Measurements from ENCODE around the gene SEC61A2. TPM values are rescaled to one million over a fixed set of nuclear protein-coding genes. Genes with fewer than 3 reads are reported as not detected.

SEC61A2 gene
- polyA plus RNA-seq (2013, experiment 1 of 2), result 8.9 TPM
- polyA plus RNA-seq (2013, experiment 2 of 2), result 9.5 TPM

DNA sequence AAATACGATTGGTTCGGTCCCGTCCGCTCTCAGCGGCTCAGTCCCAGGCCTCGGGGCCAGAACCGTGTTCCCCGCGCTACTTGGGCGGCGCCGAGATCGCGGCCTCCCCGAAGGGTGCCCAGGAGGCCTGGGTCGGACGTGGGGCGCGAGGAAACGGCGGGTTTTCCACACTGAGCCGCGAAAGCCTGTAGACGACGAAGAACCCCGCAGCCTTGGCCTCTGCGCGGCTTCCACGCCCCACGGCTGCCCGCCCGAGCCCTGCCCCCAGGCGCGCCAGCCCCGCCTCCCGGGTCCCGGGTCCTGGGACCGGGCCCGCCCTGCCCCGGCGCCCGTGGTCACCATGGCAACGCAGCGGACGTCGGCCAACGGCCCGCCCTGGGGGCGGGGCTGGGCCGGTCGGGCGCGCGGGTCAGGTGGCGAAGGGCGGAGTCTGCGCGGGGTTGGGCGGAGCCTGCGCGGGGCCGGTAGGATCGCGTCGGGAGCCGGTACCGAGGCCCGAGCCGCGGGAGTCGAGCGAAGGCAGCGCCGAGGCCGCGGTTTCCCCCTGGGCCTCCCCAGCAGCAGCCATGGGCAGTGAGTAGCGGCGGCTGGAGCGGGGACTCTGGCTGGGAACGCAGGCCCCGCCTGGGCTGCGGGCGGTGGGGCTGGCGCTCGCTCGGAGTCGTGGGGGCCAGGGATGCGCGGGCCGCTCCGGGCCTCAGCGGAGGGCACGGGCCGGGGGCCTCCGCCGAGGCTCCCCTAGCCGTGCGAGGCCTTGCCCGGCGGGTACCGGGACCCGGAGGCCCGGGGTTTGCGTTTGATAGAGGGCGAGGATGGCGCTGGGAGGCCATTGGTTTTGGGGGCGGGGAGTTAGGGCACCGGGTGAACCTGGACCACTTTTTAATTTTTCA is at the start of gene SEC61A2:
Gene SEC61A2, plus strand, starts transcription at position 456 of the 890 bp plus-strand sequence. Its CDS starts 111 bp downstream, at position 567.
- Histone ChIP-seq H3K18ac (ENCODE audit: low read length) (peak within 1 kb of the TSS; percentile 64), H3K79me1 (ENCODE audit: low read length) (no peaks in the 10 kb centered on the region), H4K8ac (ENCODE audit: low read depth, low read length) (no peak within 1 kb of the TSS), H2BK15ac (replicated peaks; ENCODE audit: low read depth) (no peak within 1 kb of the TSS), H3K56ac (ENCODE audit: low read length) (peak within 1 kb of the TSS; percentile 99), H2BK120ac (ENCODE audit: low read depth, low read length) (no peak within 1 kb of the TSS), H3K23ac (ENCODE audit: low read length) (peak within 1 kb of the TSS; percentile 45), H3K79me2 (ENCODE audit: control insufficient read depth, insufficient read depth, low read length) (no peaks in the 10 kb centered on the region), H3K4ac (ENCODE audit: low read depth, low read length) (no peak within 1 kb of the TSS), H3K4me1 (ENCODE audit: control insufficient read depth, low read depth, low read length) (no peaks in the 10 kb centered on the region), H4K5ac (ENCODE audit: low read length) (no peak within 1 kb of the TSS), H3K27me3 (ENCODE audit: insufficient read depth, low read length, poor library complexity) (no peaks in the 10 kb centered on the region), H2BK5ac (ENCODE audit: low read length) (peak within 1 kb of the TSS; percentile 70), H3K4me2 (ENCODE audit: low read length) (peak within 1 kb of the TSS; percentile 79), H3K36me3 (ENCODE audit: control insufficient read depth, insufficient read depth, low read length) (no peaks in the 10 kb centered on the region), H3K9ac (ENCODE audit: low read length) (peak within 1 kb of the TSS; percentile 93), H3K27ac (ENCODE audit: low read depth, low read length) (peak within 1 kb of the TSS; percentile 85), H2AK5ac (ENCODE audit: low read length) (no peak within 1 kb of the TSS), H3K4me3 (ENCODE audit: low read length) (peak within 1 kb of the TSS; percentile 65)
- DNase-seq, result peak; percentile 95
- WGBS (ENCODE audit: extremely low coverage, insufficient coverage, low lambda C conversion rate), result no CpG with 5 or more reads among the region's 108 CpGs

DNA sequence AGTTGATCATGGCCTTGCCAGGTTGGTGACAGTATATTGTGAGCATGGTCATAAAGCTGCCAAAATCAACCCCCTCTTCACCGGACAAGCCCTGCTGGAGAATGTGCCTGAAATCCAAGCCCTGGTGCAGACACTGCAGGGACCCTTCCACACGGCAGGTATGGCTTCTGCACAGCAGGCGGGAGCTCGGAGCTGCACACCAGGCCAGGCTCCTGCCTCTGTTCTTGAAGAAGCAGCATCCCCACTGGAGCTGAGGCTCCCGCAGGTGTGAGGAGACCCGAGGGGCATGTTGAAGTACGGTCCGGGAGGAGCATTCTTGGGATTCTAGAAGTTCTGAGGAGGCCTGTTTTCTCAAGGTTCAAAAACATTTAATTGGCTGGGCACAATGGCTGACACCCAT is 48.0 kb upstream of the SEC61A2 start:
- Histone ChIP-seq H3K4me3 (ENCODE audit: low read length) (no peak overlapping the region), H3K27me3 (ENCODE audit: insufficient read depth, low read length, poor library complexity) (no peaks in the 10 kb centered on the region), H3K18ac (ENCODE audit: low read length) (no peak overlapping the region), H4K8ac (ENCODE audit: low read depth, low read length) (no peak overlapping the region), H3K4ac (ENCODE audit: low read depth, low read length) (no peak overlapping the region), H3K79me2 (ENCODE audit: control insufficient read depth, insufficient read depth, low read length) (no peaks in the 10 kb centered on the region), H2BK15ac (replicated peaks; ENCODE audit: low read depth) (no peak overlapping the region), H3K4me1 (ENCODE audit: control insufficient read depth, low read depth, low read length) (no peaks in the 10 kb centered on the region), H3K27ac (ENCODE audit: low read depth, low read length) (no peak overlapping the region), H2BK5ac (ENCODE audit: low read length) (no peak overlapping the region), H3K36me3 (ENCODE audit: control insufficient read depth, insufficient read depth, low read length) (no peaks in the 10 kb centered on the region), H3K79me1 (ENCODE audit: low read length) (no peaks in the 10 kb centered on the region), H3K9ac (ENCODE audit: low read length) (no peak overlapping the region), H2BK120ac (ENCODE audit: low read depth, low read length) (no peak overlapping the region), H3K23ac (ENCODE audit: low read length) (no peak overlapping the region), H3K4me2 (ENCODE audit: low read length) (no peak overlapping the region), H4K5ac (ENCODE audit: low read length) (no peak overlapping the region), H2AK5ac (ENCODE audit: low read length) (no peak overlapping the region), H3K56ac (ENCODE audit: low read length) (no peak overlapping the region)
- peak; percentile 47 for DNase-seq
- WGBS (ENCODE audit: extremely low coverage, insufficient coverage, low lambda C conversion rate), result no CpG with 5 or more reads among the region's 8 CpGs

DNA sequence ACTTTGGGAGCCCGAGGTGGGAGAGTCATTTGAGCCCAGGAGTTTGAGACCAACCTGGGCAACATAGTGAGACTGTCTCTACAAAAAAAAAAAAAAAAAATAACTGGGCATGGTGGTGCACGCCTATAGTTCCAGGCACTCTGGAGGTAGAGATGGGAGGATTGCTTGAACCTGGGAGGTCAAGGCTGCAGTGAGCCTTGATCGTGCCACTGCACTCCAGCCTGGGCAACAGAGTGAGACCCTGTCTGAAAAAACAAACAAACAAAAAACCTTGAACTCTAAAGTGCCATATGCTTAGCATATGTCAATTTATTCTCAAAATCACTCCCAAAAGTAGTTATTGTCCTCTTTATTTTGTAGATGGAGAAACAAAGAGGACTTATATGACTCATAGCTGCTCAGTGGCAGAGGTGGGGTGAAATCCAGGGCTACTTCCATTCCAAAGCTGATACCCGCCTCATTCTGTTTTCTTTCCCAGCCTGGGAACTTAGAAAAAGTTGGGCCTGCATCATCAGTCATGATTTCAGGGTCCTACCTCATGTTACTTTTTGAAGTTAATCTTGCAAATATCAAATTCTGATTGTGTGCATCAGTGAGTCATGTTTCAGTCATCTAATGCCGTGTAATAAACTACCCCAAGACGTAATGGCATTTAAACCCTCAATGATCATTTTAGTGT is 47.5 kb upstream of the SEC61A2 start:
- Histone ChIP-seq H2BK120ac (ENCODE audit: low read depth, low read length) (no peak overlapping the region), H3K4ac (ENCODE audit: low read depth, low read length) (no peak overlapping the region), H3K56ac (ENCODE audit: low read length) (no peak overlapping the region), H3K27me3 (ENCODE audit: insufficient read depth, low read length, poor library complexity) (no peaks in the 10 kb centered on the region), H3K4me2 (ENCODE audit: low read length) (no peak overlapping the region), H3K9ac (ENCODE audit: low read length) (no peak overlapping the region), H3K18ac (ENCODE audit: low read length) (no peak overlapping the region), H3K4me3 (ENCODE audit: low read length) (no peak overlapping the region), H3K79me1 (ENCODE audit: low read length) (no peaks in the 10 kb centered on the region), H2BK5ac (ENCODE audit: low read length) (no peak overlapping the region), H3K79me2 (ENCODE audit: control insufficient read depth, insufficient read depth, low read length) (no peaks in the 10 kb centered on the region), H3K4me1 (ENCODE audit: control insufficient read depth, low read depth, low read length) (no peaks in the 10 kb centered on the region), H3K36me3 (ENCODE audit: control insufficient read depth, insufficient read depth, low read length) (no peaks in the 10 kb centered on the region), H3K23ac (ENCODE audit: low read length) (no peak overlapping the region), H2AK5ac (ENCODE audit: low read length) (no peak overlapping the region), H4K8ac (ENCODE audit: low read depth, low read length) (no peak overlapping the region), H4K5ac (ENCODE audit: low read length) (no peak overlapping the region), H3K27ac (ENCODE audit: low read depth, low read length) (no peak overlapping the region), H2BK15ac (replicated peaks; ENCODE audit: low read depth) (no peak overlapping the region)
- WGBS (ENCODE audit: extremely low coverage, insufficient coverage, low lambda C conversion rate), result no CpG with 5 or more reads among the region's 6 CpGs
- no peak for DNase-seq

DNA sequence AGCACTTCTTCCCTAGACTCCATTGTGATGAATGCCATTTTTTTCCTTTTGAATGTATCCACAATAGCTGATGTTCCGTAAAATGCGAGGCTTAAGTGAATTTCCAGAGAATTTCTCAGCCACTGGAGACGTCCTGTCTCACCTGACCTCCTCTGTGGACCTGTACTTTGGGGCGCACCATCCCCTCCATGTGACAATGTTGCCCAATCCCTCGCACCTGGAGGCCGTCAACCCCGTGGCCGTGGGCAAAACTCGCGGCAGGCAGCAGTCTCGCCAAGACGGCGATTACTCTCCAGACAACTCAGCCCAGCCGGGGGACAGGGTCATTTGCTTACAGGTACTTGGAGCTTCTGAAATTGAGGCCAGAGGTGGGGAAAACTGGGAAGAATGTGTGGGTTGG is 40.6 kb upstream of the SEC61A2 start:
- H2BK15ac ChIP-seq (replicated peaks; ENCODE audit: low read depth), result no peak overlapping the region
- WGBS (ENCODE audit: extremely low coverage, insufficient coverage, low lambda C conversion rate), result no CpG with 5 or more reads among the region's 14 CpGs

DNA sequence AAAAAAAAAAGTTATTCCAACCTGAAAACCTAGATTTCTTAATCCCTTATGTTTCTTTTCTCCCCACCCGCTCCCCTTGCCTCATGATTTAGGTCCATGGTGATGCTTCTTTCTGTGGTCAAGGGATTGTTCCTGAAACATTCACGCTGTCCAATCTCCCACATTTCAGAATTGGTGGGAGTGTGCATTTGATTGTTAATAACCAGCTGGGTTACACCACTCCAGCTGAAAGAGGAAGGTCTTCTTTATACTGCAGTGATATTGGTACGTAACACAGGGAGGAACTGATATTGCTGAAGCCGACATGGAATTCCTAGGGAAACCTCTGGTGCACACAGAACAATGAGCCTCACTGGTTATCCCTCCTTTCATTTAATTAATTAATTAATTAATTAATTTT is 38.1 kb upstream of the SEC61A2 start:
- Histone ChIP-seq H3K4me3 (ENCODE audit: low read length) (no peak overlapping the region), H3K27me3 (ENCODE audit: insufficient read depth, low read length, poor library complexity) (no peaks in the 10 kb centered on the region), H3K79me1 (ENCODE audit: low read length) (no peaks in the 10 kb centered on the region), H4K8ac (ENCODE audit: low read depth, low read length) (no peak overlapping the region), H3K36me3 (ENCODE audit: control insufficient read depth, insufficient read depth, low read length) (peaks cover 9% of the 10 kb centered on the region), H2AK5ac (ENCODE audit: low read length) (no peak overlapping the region), H3K23ac (ENCODE audit: low read length) (no peak overlapping the region), H3K56ac (ENCODE audit: low read length) (no peak overlapping the region), H3K9ac (ENCODE audit: low read length) (no peak overlapping the region), H2BK5ac (ENCODE audit: low read length) (no peak overlapping the region), H3K4ac (ENCODE audit: low read depth, low read length) (no peak overlapping the region), H3K4me1 (ENCODE audit: control insufficient read depth, low read depth, low read length) (no peaks in the 10 kb centered on the region), H2BK15ac (replicated peaks; ENCODE audit: low read depth) (no peak overlapping the region), H4K5ac (ENCODE audit: low read length) (no peak overlapping the region), H3K18ac (ENCODE audit: low read length) (no peak overlapping the region), H2BK120ac (ENCODE audit: low read depth, low read length) (no peak overlapping the region), H3K27ac (ENCODE audit: low read depth, low read length) (no peak overlapping the region), H3K4me2 (ENCODE audit: low read length) (no peak overlapping the region), H3K79me2 (ENCODE audit: control insufficient read depth, insufficient read depth, low read length) (no peaks in the 10 kb centered on the region)
- WGBS (ENCODE audit: extremely low coverage, insufficient coverage, low lambda C conversion rate), result no CpG with 5 or more reads among the region's 4 CpGs
- no peak for DNase-seq

More for the DNA sequence above, 40.6 kb upstream of the SEC61A2 start:
- no peak overlapping the region for H3K23ac ChIP-seq (ENCODE audit: low read length)
- H3K79me2 ChIP-seq (ENCODE audit: control insufficient read depth, insufficient read depth, low read length), result no peaks in the 10 kb centered on the region
- no peak overlapping the region for H2BK5ac ChIP-seq (ENCODE audit: low read length)
- no peak overlapping the region for H3K4me3 ChIP-seq (ENCODE audit: low read length)
- H3K27ac ChIP-seq (ENCODE audit: low read depth, low read length), result no peak overlapping the region
- no peak overlapping the region for H4K5ac ChIP-seq (ENCODE audit: low read length)
- DNase-seq, result no peak
- no peak overlapping the region for H3K56ac ChIP-seq (ENCODE audit: low read length)
- H3K9ac ChIP-seq (ENCODE audit: low read length), result no peak overlapping the region
- no peak overlapping the region for H4K8ac ChIP-seq (ENCODE audit: low read depth, low read length)
- H2AK5ac ChIP-seq (ENCODE audit: low read length), result no peak overlapping the region
- no peaks in the 10 kb centered on the region for H3K4me1 ChIP-seq (ENCODE audit: control insufficient read depth, low read depth, low read length)
- no peak overlapping the region for H3K18ac ChIP-seq (ENCODE audit: low read length)
- H3K27me3 ChIP-seq (ENCODE audit: insufficient read depth, low read length, poor library complexity), result no peaks in the 10 kb centered on the region
- peaks cover 6% of the 10 kb centered on the region for H3K36me3 ChIP-seq (ENCODE audit: control insufficient read depth, insufficient read depth, low read length)
- no peaks in the 10 kb centered on the region for H3K79me1 ChIP-seq (ENCODE audit: low read length)
- H3K4ac ChIP-seq (ENCODE audit: low read depth, low read length), result no peak overlapping the region
- no peak overlapping the region for H2BK120ac ChIP-seq (ENCODE audit: low read depth, low read length)
- no peak overlapping the region for H3K4me2 ChIP-seq (ENCODE audit: low read length)
